BLaER1 (cell line): ENCODE measurements around the gene TMEM176A.

Source experiments
- H3K27ac ChIP-seq: shearing (Covaris generic); formaldehyde crosslinking; 2 replicates; pipeline ENCODE4 v1.8.1; 2022
- H3K27me3 ChIP-seq: shearing (Covaris generic); formaldehyde crosslinking; 2 replicates; pipeline ENCODE4 v1.8.1; 2022
- H3K36me3 ChIP-seq: shearing (Covaris generic); formaldehyde crosslinking; 2 replicates; pipeline ENCODE4 v1.8.1; 2022
- H3K4me1 ChIP-seq: shearing (Covaris generic); formaldehyde crosslinking; 2 replicates; pipeline ENCODE4 v1.8.1; 2022
- H3K4me2 ChIP-seq: shearing (Covaris generic); formaldehyde crosslinking; 2 replicates; pipeline ENCODE4 v1.8.1; 2022
- H3K4me3 ChIP-seq: shearing (Covaris generic); formaldehyde crosslinking; 2 replicates; pipeline ENCODE4 v1.8.1; 2022
- H3K9ac ChIP-seq: shearing (Covaris generic); formaldehyde crosslinking; 2 replicates; pipeline ENCODE4 v1.8.1; 2022
- H3K9me3 ChIP-seq: shearing (Covaris generic); formaldehyde crosslinking; 2 replicates; pipeline ENCODE4 v1.8.1; 2022
- H4K20me1 ChIP-seq: shearing (Covaris generic); formaldehyde crosslinking; 2 replicates; pipeline ENCODE4 v1.8.1; 2022
- Cebpa-rat ChIP-seq: shearing (Covaris generic); IDR thresholded peaks from 2 replicates; pipeline ENCODE4 v1.8.1; 2022

TMEM176A gene

DNA sequence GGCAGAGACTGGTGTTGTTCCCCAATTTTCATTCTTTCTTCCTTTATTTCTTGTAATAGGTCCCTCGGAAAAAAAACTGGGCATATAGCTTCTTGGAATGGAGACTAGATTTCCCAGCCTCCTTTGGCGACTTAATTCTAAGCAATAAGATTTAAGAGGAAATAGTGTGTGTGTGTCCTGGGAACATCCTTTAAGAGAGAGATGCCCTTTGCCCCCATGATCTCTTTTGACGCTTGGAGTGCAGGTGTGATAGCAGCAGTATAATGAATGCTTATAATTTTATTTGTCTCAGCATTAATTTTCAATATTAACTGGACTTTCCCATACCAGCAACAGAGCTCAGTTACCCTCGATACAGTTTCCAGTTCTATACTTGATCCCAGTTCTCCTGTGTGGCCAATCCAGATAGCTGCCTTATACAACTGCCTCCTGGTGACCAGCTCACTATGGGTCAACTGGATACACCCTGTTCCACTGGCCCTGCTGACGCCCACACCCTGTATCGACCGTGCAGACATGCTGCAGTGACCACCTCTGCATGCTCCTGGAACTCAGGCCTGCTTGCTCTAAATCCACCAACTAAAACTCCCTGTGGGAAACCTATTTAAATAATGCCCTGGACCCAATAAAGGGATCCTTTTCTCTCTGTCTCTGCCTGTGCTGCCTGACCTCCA lies 13.9 kb downstream of the TMEM176A start:
- no peaks in the 10 kb centered on the region for H3K27me3 ChIP-seq
- H3K27ac ChIP-seq, result no peak overlapping the region
- H3K4me2 ChIP-seq, result no peak overlapping the region
- no peaks in the 10 kb centered on the region for H3K4me1 ChIP-seq
- no peaks in the 10 kb centered on the region for H4K20me1 ChIP-seq
- no peak for TF ChIP-seq Cebpa-rat
- no peak overlapping the region for H3K9ac ChIP-seq
- H3K4me3 ChIP-seq, result no peak overlapping the region
- H3K36me3 ChIP-seq, result no peaks in the 10 kb centered on the region
- peaks cover 21% of the 10 kb centered on the region for H3K9me3 ChIP-seq

- Histone ChIP-seq H3K4me2 (no peak overlapping the region), H3K4me1 (no peaks in the 10 kb centered on the region), H3K9ac (no peak overlapping the region), H3K9me3 (peaks cover 21% of the 10 kb centered on the region), H3K36me3 (no peaks in the 10 kb centered on the region), H3K27me3 (no peaks in the 10 kb centered on the region), H3K4me3 (no peak overlapping the region), H3K27ac (no peak overlapping the region), H4K20me1 (no peaks in the 10 kb centered on the region)
- TF ChIP-seq Cebpa-rat, result no peak
Observed at GRCh38 chr7:150818971-150819370, 18.4 kb downstream of the TMEM176A start.

DNA sequence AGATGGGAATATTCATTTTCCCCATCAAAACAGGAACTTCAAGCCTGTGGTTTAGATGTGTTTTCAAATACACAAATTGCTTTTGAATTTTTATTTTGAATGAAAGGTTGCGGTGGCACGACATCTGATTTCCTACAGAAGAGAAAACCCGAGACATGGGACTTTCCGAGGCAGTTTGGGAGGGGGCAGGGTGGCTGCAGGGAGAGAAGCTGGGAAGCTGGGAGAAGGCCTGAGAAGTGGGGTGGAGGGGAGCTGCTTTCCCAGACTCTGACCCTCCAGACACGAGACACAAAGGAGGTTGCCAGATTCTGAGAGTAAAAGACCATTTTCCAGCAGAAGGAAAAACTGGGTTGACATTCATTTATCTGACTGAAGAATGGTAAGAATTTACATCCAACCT lies 19.6 kb downstream of the TMEM176A start:
- no peaks in the 10 kb centered on the region for H3K4me1 ChIP-seq
- no peak overlapping the region for H3K4me2 ChIP-seq
- H4K20me1 ChIP-seq, result no peaks in the 10 kb centered on the region
- no peaks in the 10 kb centered on the region for H3K27me3 ChIP-seq
- no peak for TF ChIP-seq Cebpa-rat
- no peak overlapping the region for H3K4me3 ChIP-seq
- H3K27ac ChIP-seq, result no peak overlapping the region
- no peak overlapping the region for H3K9ac ChIP-seq
- peaks cover 14% of the 10 kb centered on the region for H3K9me3 ChIP-seq
- no peaks in the 10 kb centered on the region for H3K36me3 ChIP-seq

DNA sequence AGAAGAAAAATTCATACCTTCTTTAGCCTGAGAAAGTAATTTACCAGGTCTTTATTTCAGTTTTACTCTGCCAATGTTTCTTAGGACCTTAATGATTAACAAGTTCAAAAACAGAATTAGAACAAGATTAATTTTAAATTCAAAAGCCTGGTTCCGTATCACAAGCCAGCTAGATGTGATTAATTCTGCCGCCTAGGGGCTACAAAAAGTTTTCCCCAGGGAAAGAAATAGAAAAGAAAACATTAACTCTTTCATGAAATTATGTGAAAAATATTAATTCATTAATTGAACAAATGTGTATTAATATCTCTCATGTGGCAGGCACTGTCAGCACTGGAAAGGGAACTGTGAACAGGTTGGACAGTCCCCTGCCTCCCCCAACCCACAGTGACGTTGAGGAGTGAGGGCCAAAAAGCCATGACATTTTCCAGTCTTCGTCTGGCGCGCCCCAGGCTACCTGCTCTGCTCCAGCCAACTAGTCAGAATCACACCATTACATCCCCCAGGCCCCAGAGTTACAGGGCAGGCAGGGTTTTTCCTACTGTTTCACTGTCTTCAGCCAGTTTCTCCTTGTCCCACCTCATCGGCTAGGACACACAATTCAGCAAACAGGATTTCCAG lies 20.1 kb downstream of the TMEM176A start:
- no peak overlapping the region for H3K27ac ChIP-seq
- H3K9me3 ChIP-seq, result peaks cover 8% of the 10 kb centered on the region
- TF ChIP-seq Cebpa-rat, result no peak
- no peaks in the 10 kb centered on the region for H3K36me3 ChIP-seq
- no peaks in the 10 kb centered on the region for H4K20me1 ChIP-seq
- no peaks in the 10 kb centered on the region for H3K4me1 ChIP-seq
- no peak overlapping the region for H3K4me3 ChIP-seq
- H3K27me3 ChIP-seq, result no peaks in the 10 kb centered on the region
- H3K4me2 ChIP-seq, result no peak overlapping the region
- H3K9ac ChIP-seq, result no peak overlapping the region

GRCh38 chr7:150823043-150823442 lies 22.5 kb downstream of the TMEM176A start:
- H3K9ac ChIP-seq, result no peak overlapping the region
- no peaks in the 10 kb centered on the region for H3K27me3 ChIP-seq
- H3K4me1 ChIP-seq, result no peaks in the 10 kb centered on the region
- H3K4me3 ChIP-seq, result no peak overlapping the region
- H3K36me3 ChIP-seq, result no peaks in the 10 kb centered on the region
- no peak for TF ChIP-seq Cebpa-rat
- H3K9me3 ChIP-seq, result no peaks in the 10 kb centered on the region
- no peaks in the 10 kb centered on the region for H4K20me1 ChIP-seq
- H3K4me2 ChIP-seq, result no peak overlapping the region
- H3K27ac ChIP-seq, result no peak overlapping the region

DNA sequence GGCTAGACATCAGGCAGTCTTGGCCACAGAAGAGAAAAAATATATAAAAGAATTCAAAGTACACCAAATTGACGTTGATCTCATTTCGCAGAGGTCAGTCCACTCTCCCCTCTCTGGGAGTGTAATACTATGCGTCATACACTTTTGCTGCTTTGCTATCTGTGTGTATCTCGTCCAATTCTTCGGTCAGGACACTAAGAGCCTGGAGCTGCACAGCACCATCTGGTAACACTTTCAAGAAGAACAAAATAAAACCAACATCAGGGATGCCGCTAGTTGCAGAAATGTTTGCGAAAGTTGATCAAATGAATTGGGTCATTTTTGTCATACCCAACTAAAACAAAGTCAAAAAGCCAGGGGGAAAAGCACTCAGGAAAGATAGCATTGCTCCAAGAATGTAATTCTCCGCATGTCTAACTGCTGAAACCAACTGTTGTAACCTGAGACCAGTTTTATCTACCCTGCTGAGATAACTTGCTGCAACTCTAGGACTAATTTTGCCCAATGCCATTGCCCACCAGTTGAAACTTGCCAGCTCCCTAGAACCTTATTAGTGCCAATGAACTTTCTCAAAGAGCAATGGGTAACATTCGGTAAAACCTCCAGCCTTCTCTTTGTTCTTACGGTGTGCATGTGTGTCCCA lies 23.0 kb downstream of the TMEM176A start:
- no peak overlapping the region for H3K9ac ChIP-seq
- no peak overlapping the region for H3K4me2 ChIP-seq
- no peaks in the 10 kb centered on the region for H4K20me1 ChIP-seq
- no peak overlapping the region for H3K27ac ChIP-seq
- H3K36me3 ChIP-seq, result no peaks in the 10 kb centered on the region
- no peaks in the 10 kb centered on the region for H3K4me1 ChIP-seq
- H3K27me3 ChIP-seq, result no peaks in the 10 kb centered on the region
- no peak for TF ChIP-seq Cebpa-rat
- no peaks in the 10 kb centered on the region for H3K9me3 ChIP-seq
- no peak overlapping the region for H3K4me3 ChIP-seq

DNA sequence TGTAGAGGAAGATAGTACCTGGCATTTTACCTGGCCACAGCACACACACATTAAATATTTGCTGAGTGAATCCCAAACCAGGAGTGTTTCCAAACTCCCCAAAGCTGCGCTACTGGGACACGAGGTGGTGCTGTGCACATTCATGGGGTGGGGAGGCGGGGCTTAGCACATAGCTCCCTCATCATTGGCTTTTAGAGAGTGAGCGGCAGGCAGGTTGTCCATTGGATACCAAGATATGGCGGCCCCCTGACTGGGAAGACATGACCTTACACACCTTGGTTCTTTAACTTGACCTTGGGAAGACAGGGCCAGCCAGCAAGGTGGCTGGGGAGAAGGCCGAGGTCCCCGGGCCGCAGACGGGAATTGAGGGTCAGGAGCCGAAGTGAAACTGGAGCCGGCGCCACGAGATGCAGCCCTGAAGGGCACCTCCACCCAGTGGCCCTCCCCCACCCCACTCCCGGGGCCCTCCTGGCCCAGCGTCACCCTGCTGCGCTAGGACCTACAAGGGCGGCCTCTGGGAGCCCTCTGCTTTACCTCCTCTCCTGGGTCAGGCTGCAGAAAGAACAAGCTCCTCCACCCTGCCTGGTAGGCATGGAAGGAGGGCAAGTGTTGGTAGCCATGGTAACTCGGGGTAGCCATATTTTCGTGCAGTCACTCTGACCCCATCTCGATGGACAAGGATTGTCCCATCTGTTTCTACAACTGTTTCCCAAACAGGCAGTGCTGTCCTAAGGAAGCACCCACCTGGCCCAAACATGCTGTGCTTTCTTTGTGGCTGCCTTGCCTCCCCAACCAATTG lies 24.0 kb downstream of the TMEM176A start:
- no peak overlapping the region for H3K9ac ChIP-seq
- H3K4me3 ChIP-seq, result no peak overlapping the region
- no peak overlapping the region for H3K27ac ChIP-seq
- H3K4me2 ChIP-seq, result no peak overlapping the region
- H3K4me1 ChIP-seq, result no peaks in the 10 kb centered on the region
- no peak for TF ChIP-seq Cebpa-rat
- H3K27me3 ChIP-seq, result no peaks in the 10 kb centered on the region
- H3K36me3 ChIP-seq, result no peaks in the 10 kb centered on the region
- no peaks in the 10 kb centered on the region for H3K9me3 ChIP-seq
- no peaks in the 10 kb centered on the region for H4K20me1 ChIP-seq

DNA sequence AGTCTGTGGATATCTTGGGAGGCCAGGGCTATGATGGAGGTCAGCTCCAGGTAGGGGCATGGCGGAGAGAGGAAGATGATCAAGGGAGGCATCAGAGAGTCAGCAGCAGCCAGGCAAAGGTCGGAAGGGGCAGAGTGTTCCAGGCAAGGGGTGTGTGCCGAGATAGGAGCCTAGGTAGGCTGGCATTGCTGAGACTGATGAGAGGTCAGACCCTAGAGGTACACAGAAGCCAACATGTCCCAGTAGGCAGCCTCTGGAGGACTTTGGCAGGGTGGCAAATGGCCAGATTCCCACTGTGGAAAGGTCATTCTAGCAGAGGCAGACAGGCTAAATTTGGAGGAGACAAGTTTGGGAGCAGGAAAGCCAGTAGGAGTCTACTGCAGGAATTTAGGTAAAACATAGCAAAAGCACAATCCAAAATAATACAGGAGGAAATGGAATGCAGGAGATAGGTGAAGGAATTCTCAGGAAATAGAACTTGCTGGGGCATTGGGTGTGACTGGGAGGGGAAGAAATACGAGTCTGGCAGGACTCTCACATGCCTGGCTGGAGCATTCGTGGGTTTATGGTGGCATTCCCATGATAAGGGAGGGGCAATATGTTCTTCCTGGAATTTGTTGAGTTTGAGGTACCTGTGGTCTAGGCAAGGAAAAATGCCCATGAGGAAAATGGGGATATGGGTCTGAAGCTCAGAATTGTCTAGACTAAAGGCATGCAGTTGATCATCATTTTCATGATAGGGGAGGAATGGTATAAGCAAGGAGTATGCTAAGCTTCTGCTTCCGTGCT lies 25.7 kb downstream of the TMEM176A start:
- Histone ChIP-seq H3K4me3 (no peak overlapping the region), H3K27me3 (no peaks in the 10 kb centered on the region), H3K9me3 (no peaks in the 10 kb centered on the region), H3K4me1 (no peaks in the 10 kb centered on the region), H4K20me1 (no peaks in the 10 kb centered on the region), H3K4me2 (no peak overlapping the region), H3K27ac (no peak overlapping the region), H3K36me3 (no peaks in the 10 kb centered on the region), H3K9ac (no peak overlapping the region)
- no peak for TF ChIP-seq Cebpa-rat

DNA sequence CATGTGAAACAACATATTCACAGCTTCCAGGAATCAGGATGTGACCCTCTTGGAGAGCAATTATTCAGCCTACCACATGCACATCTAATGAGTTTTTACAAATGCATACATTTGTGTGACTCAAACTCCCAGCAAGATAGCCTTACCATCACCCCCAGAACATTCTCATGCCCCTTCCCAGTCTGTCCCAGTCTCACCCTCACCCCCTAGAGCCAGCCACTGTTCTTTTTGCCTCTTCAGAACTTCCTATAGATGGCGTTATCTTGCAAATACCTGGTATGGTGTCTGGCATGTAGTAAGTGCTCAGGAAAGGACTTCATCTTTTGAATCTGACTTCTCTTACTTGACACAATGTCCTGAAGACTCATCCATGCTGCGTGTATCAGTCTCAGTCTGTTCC lies 27.8 kb downstream of the TMEM176A start:
- Histone ChIP-seq H3K27me3 (no peaks in the 10 kb centered on the region), H3K9ac (no peak overlapping the region), H3K4me3 (no peak overlapping the region), H3K27ac (no peak overlapping the region), H4K20me1 (no peaks in the 10 kb centered on the region), H3K4me1 (no peaks in the 10 kb centered on the region), H3K4me2 (no peak overlapping the region), H3K9me3 (no peaks in the 10 kb centered on the region), H3K36me3 (no peaks in the 10 kb centered on the region)
- no peak for TF ChIP-seq Cebpa-rat
